ENCODE results near the gene MLH1.

DNA sequence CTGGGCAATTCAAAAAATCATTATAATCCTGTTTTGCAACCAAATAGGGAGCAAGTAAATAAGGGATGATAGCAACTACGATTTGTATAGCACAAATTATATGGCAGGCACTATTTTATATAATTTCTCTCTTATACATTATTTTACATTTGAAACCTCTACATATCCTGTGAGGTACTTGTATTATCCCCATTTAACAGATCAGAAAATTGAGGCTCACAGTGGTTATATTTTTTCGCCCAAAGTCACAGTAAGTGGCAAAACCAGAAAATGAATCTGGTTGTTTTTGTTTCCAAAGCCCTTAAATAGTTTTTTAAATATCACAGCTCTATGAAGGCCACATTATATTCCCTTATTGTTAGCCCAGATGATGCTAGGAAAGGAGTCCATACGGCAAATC is 74.3 kb downstream of the MLH1 start:
- TF ChIP-seq YY1 (IDR thresholded peaks at IDR 0.05; ENCODE audit: insufficient read depth, insufficient read length) = no peak
- TF ChIP-seq ZNF274 (IDR thresholded peaks at IDR 0.05; ENCODE audit: low read depth, low read length) = no peak
